HepG2 (cell line): ENCODE measurements around the gene SLC35F1. TPM values are rescaled to one million over a fixed set of nuclear protein-coding genes. Genes with fewer than 3 reads are reported as not detected.

Experiments
- ATAC-seq: fragments of 200-7000 bp; cut with Tn5 transposase; 3 replicates; pipeline ENCODE4 v1.9.1; 2020; ENCODE audit warnings: mild to moderate bottlenecking, moderate library complexity
- BruUV-seq: library from RNA; stranded (reverse); fragments of 400-500 nt; replicated peaks from 2 replicates; lab custom pipeline; 2021; lab: Mats Ljungman, UMichigan
- CTCF ChIA-PET: fragments of 300-600 bp; formaldehyde crosslinking; extraction: SDS; loops from one replicate; lab custom pipeline; 2021; ENCODE audit warnings: low total read pairs, inconsistent platforms, low intra/inter-chr PET ratio; lab: Yijun Ruan, JAX
- POLR2A ChIA-PET: fragments of 350-600 bp; sonication (Branson Sonifier 250); formaldehyde crosslinking; loops from one replicate; lab custom pipeline; 2020; ENCODE audit warnings: antibody characterized with exemption, inconsistent platforms; lab: Yijun Ruan, JAX
- DNase-seq: peaks from one replicate; pipeline ENCODE4 v3.0.0-alpha.2; 2015; ENCODE audit warnings: low spot score
- FAIRE-seq: peaks from 3 replicates; lab custom pipeline; 2011; peaks lifted over from hg19 to GRCh38; lab: Jason Lieb, UNC
- H2AFZ ChIP-seq: one replicate; pipeline ENCODE4 v1.6.1; 2011; ENCODE audit warnings: low read length, inconsistent platforms
- H3K27ac ChIP-seq: fragments of 300-600 bp; 3 replicates; pipeline ENCODE4 v1.8.0; 2011; ENCODE audit warnings: mixed run types, mild to moderate bottlenecking, mixed read lengths, low read length, inconsistent platforms; ENCODE audit not compliant: insufficient read depth; ENCODE audit errors: extremely low read length
- H3K27me3 ChIP-seq, 2 experiments: fragments of 200-600 bp in 1 of 2; 2 replicates in 1 of 2; 3 replicates in 1 of 2; pipeline versions ENCODE4 v1.6.0 to v1.8.0; 2011; ENCODE audit warnings: low read length in 2 of 2, mild to moderate bottlenecking in 2 of 2, moderate library complexity in 2 of 2, inconsistent platforms in 1 of 2; ENCODE audit not compliant: insufficient read depth in 2 of 2, control insufficient read depth in 1 of 2
- H3K36me3 ChIP-seq, 2 experiments: fragments of 200-600 bp in 1 of 2; replicated peaks in 1 of 2; 2 replicates in 1 of 2; 3 replicates in 1 of 2; pipeline versions ENCODE4 v1.5.1 to v1.8.0; 2011; ENCODE audit warnings: low read length in 2 of 2, inconsistent platforms in 1 of 2; ENCODE audit not compliant: insufficient read depth in 2 of 2, control insufficient read depth in 1 of 2
- H3K4me1 ChIP-seq: 2 replicates; pipeline ENCODE4 v1.5.1; 2012; ENCODE audit warnings: low read length, inconsistent platforms; ENCODE audit not compliant: insufficient read depth
- H3K4me2 ChIP-seq: 2 replicates; pipeline ENCODE4 v1.6.0; 2011; ENCODE audit warnings: low read depth, low read length, inconsistent platforms
- H3K4me3 ChIP-seq, 3 experiments: fragments of 200-600 bp in 1 of 3; sonication (generic), shearing (Covaris generic) in 1 of 3; replicated peaks in 1 of 3; 2 replicates each; pipeline ENCODE4 v1.5.1; 2011 to 2016; ENCODE audit warnings: low read length in 3 of 3, inconsistent platforms in 2 of 3, low read depth in 2 of 3, mild to moderate bottlenecking in 2 of 3, control low read depth in 1 of 3, mixed read lengths in 1 of 3; ENCODE audit not compliant: insufficient read depth in 1 of 3
- H3K79me2 ChIP-seq: one replicate; pipeline ENCODE4 v1.6.1; 2011; ENCODE audit warnings: low read length, inconsistent platforms; ENCODE audit not compliant: insufficient read depth
- H3K9ac ChIP-seq: 2 replicates; pipeline ENCODE4 v1.6.0; 2011; ENCODE audit warnings: mild to moderate bottlenecking, low read depth, low read length, inconsistent platforms; ENCODE audit not compliant: insufficient read depth
- H3K9me3 ChIP-seq: 2 replicates; pipeline ENCODE4 v1.5.1; 2012; ENCODE audit warnings: mild to moderate bottlenecking, low read length
- H4K20me1 ChIP-seq: 2 replicates; pipeline ENCODE4 v1.6.0; 2011; ENCODE audit warnings: inconsistent platforms, mild to moderate bottlenecking, low read length, moderate library complexity; ENCODE audit not compliant: insufficient read depth
- ATM ChIP-seq: fragments of 450-650 bp; IDR thresholded peaks from 2 replicates; pipeline ENCODE4 v1.7.1; 2017; ENCODE audit warnings: mild to moderate bottlenecking, borderline replicate concordance
- BORCS8-MEF2B ChIP-seq: sonication (generic); formaldehyde crosslinking; IDR thresholded peaks from 2 replicates; pipeline ENCODE4 v1.8.0; 2022; ENCODE audit warnings: mild to moderate bottlenecking, missing genetic modification reagents
- GTF2F1 ChIP-seq: fragments of 150-350 bp; IDR thresholded peaks from 2 replicates; pipeline ENCODE4 v1.6.1; 2014; ENCODE audit warnings: low read length
- HCFC1 ChIP-seq: fragments of 150-350 bp; IDR thresholded peaks from 2 replicates; pipeline ENCODE4 v1.6.1; 2014; ENCODE audit warnings: low read depth, low read length
- NCOA5 ChIP-seq: sonication (generic); formaldehyde crosslinking; IDR thresholded peaks from 2 replicates; pipeline ENCODE4 v1.4.0; 2020; ENCODE audit warnings: missing genetic modification reagents
- PAF1 ChIP-seq: IDR thresholded peaks from 2 replicates; pipeline ENCODE4 v1.6.1; 2016; ENCODE audit warnings: missing genetic modification reagents, missing compliant biosample characterization
- SMARCC2 ChIP-seq: fragments of 450-650 bp; IDR thresholded peaks from 2 replicates; pipeline ENCODE4 v1.6.1; 2017; ENCODE audit warnings: antibody characterized with exemption, mild to moderate bottlenecking
- SNAI1 ChIP-seq: sonication (generic); formaldehyde crosslinking; IDR thresholded peaks from 2 replicates; pipeline ENCODE4 v1.5.0; 2020; ENCODE audit warnings: mild to moderate bottlenecking, missing genetic modification reagents, borderline replicate concordance
- SOX5 ChIP-seq: IDR thresholded peaks from 2 replicates; pipeline ENCODE4 v1.6.1; 2016; ENCODE audit warnings: borderline replicate concordance
- U2AF2 ChIP-seq: fragments of 200-400 bp; formaldehyde crosslinking; IDR thresholded peaks from 2 replicates; pipeline ENCODE4 v1.6.1; 2017; ENCODE audit warnings: low read depth, mild to moderate bottlenecking, low read length
- YY1 ChIP-seq: IDR thresholded peaks from 2 replicates; pipeline ENCODE4 v1.6.1; 2011; ENCODE audit warnings: low read length, low read depth, moderate library complexity, mild to moderate bottlenecking; ENCODE audit not compliant: insufficient read depth, insufficient replicate concordance
- ZBTB46 ChIP-seq: sonication (generic); formaldehyde crosslinking; IDR thresholded peaks from 2 replicates; pipeline ENCODE4 v1.4.0; 2020; ENCODE audit warnings: mild to moderate bottlenecking, missing genetic modification reagents, borderline replicate concordance
- ZC3H4 ChIP-seq: sonication (generic); formaldehyde crosslinking; IDR thresholded peaks from 2 replicates; pipeline ENCODE4 v1.4.0; 2020; ENCODE audit warnings: missing genetic modification reagents, borderline replicate concordance
- ZNF18 ChIP-seq: sonication (generic); formaldehyde crosslinking; IDR thresholded peaks from 2 replicates; pipeline ENCODE4 v1.8.0; 2022; ENCODE audit warnings: mild to moderate bottlenecking, missing genetic modification reagents; ENCODE audit not compliant: insufficient replicate concordance
- ZNF879 ChIP-seq: sonication (generic); formaldehyde crosslinking; IDR thresholded peaks from 2 replicates; pipeline ENCODE4 v1.8.1; 2023; ENCODE audit warnings: missing genetic modification reagents
- WGBS: methylation state at CpG from one replicate; pipeline ENCODE4 v1.1.6; 2017; ENCODE audit warnings: low lambda C conversion rate; 5-methylcytosine and 5-hydroxymethylcytosine counted together
- in situ Hi-C: cut with HindIII; loops from 2 replicates; pipeline ENCODE4 v1.10.0; 2017; ENCODE audit warnings: low pct_unique_long_range_greater_than_20kb; ENCODE audit not compliant: extremely low pct_ligation_motif_present
- intact Hi-C: fragments of 100-400 bp; cut with micrococcal nuclease; formaldehyde crosslinking; loops from one replicate; pipeline ENCODE4 v1.10.0; 2022; ENCODE audit not compliant: unreplicated experiment
- polyA plus RNA-seq, 8 experiments: library from polyadenylated mRNA; depleted of rRNA in 3 of 8; stranded (reverse) in 7 of 8; unstranded in 1 of 8; fragments of >200 nt; fragmentation: Illumina TruSeq in 4 of 8; extraction: Trizol in 4 of 8; gene quantifications; 2 replicates each; pipeline versions ENCODE4 v1.2.1 to v1.2.3, GENCODE V29; 2011 to 2016; ENCODE audit warnings: low read depth in 4 of 8, missing spikeins in 1 of 8, mixed read lengths in 1 of 8; ENCODE audit not compliant: insufficient read depth in 1 of 8
- total RNA-seq, 5 experiments: library from RNA; depleted of rRNA; stranded (reverse); fragments of >200 nt; fragmentation: Illumina TruSeq; extraction: Trizol; gene quantifications; 2 replicates each; pipeline ENCODE4 v1.2.3, GENCODE V29; 2016; ENCODE audit warnings: low read depth in 1 of 5

SLC35F1 gene
- total and polyA plus RNA-seq, 2 of the 13 experiments (the other 11 are each of a cell fraction or from before 2014, with no cell fraction given), result 0.01 TPM; not detected in 1

GRCh38 chr6:118044275-118044674, 137.2 kb downstream of the SLC35F1 start:
- in situ Hi-C loops, result no loop called here
- Histone ChIP-seq H3K4me3 (no peak overlapping the region), H3K9me3 (no peaks in the 10 kb centered on the region), H3K4me2 (no peak overlapping the region)
- FAIRE-seq, result no peak
- WGBS, result 4% methylated on average over 2 of the region's 2 CpGs
- TF ChIP-seq HCFC1, result no peak
- TF ChIP-seq ZNF18, result no peak
- TF ChIP-seq SMARCC2, result no peak
- no peak for TF ChIP-seq NCOA5 (CRISPR knock-in tag)
- TF ChIP-seq PAF1 (CRISPR knock-in tag), result no peak
- TF ChIP-seq SOX5 (CRISPR knock-in tag), result no peak
- no peak for TF ChIP-seq BORCS8-MEF2B (CRISPR knock-in tag)
- TF ChIP-seq SNAI1 (CRISPR knock-in tag), result no peak
- TF ChIP-seq ZNF879 (CRISPR knock-in tag), result no peak
- no peak for TF ChIP-seq ATM
- no peak for TF ChIP-seq U2AF2
- TF ChIP-seq GTF2F1, result no peak
- no peak for TF ChIP-seq YY1
- no peak for TF ChIP-seq ZC3H4
- no peak for TF ChIP-seq ZBTB46 (CRISPR knock-in tag)
- TF ChIP-seq, all 625 proteins: peak for 0
- Histone ChIP-seq H3K9ac (no peak overlapping the region), H3K27me3 (no peaks in the 10 kb centered on the region), H4K20me1 (no peaks in the 10 kb centered on the region), H3K27ac (no peak overlapping the region), H3K36me3 (no peaks in the 10 kb centered on the region), H2AFZ (no peak overlapping the region), H3K4me1 (no peaks in the 10 kb centered on the region), H3K79me2 (no peaks in the 10 kb centered on the region)
- intact Hi-C loops, result no loop called here
- POLR2A ChIA-PET, result no interaction called here
- ATAC-seq, result no peak
- no TSS peak for BruUV-seq
- DNase-seq, result no peak
- CTCF ChIA-PET, result no interaction called here
